Measurements from ENCODE around the gene FBXW8. TPM values are rescaled to one million over a fixed set of nuclear protein-coding genes. Genes with fewer than 3 reads are reported as not detected.

The FBXW8 gene
- total and polyA plus RNA-seq, 2 donors (not counting 3 experiments of a cell fraction or from before 2014, with no cell fraction given) = 15.4 TPM

DNA sequence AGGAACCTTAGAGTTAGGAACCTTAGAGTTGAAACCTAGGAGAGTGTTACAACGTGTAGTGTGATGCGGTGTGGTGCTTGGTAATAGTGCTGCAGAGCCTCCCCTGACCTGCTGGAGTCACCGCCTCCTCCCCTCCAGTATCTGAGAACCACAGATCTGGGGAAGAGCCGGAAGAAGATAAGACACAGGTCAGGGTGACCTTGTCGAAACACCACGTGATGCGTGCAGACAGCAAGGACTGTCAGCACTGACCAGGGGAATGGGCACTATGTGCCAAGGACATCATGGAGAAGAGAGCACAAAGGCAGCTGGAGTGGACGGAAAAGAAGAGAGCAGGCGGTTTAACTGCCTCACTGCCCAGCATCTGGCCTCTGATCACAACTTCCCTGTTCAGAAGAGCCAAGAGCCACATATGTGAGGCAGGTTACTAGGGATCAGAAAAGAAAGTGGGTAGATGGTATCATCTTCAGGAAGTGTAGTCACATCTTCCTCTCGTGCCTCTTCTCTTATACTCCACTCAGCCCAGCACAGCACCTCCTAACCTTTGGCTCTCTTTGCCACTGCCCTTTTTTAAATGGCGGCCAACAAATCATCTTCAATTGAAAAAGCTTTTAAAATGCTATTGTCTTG lies 94.8 kb downstream of the FBXW8 start:
- no peak for FAIRE-seq

More for the DNA sequence above, 94.8 kb downstream of the FBXW8 start:
- H3K4me2 ChIP-seq (ENCODE audit: insufficient read depth, low read length) = no peak overlapping the region
- H3K4me1 ChIP-seq (ENCODE audit: control insufficient read depth, extremely low read depth, insufficient read depth, low read length) = no peaks in the 10 kb centered on the region
- no peak overlapping the region for H3K4me3 ChIP-seq (replicated peaks in 1 of 3; ENCODE audit: insufficient read depth in 1 of 3, low read depth in 1 of 3, low read length in 3 of 3)
- CTCF ChIA-PET = no interaction called here
- H3K79me2 ChIP-seq (ENCODE audit: control insufficient read depth, insufficient read depth, low read length) = no peaks in the 10 kb centered on the region
- BruUV-seq (replicated peaks) = no TSS peak
- no peak overlapping the region for H3K9ac ChIP-seq (replicated peaks; ENCODE audit: extremely low read depth, insufficient read depth, low read length)
- H3K9me3 ChIP-seq (replicated peaks; ENCODE audit: control insufficient read depth, insufficient read depth, low read length) = no peaks in the 10 kb centered on the region
- no peak for DNase-seq (ENCODE audit: low read depth, low spot score)
- peaks cover 9 to 15% of the 10 kb centered on the region in 2 experiments for H3K36me3 ChIP-seq (ENCODE audit: control insufficient read depth in 2 of 2, extremely low read depth in 1 of 2, insufficient read depth in 2 of 2, low read length in 2 of 2)
- intact Hi-C loops (cut with micrococcal nuclease) = no loop called here
- no peaks in the 10 kb centered on the region for H4K20me1 ChIP-seq (replicated peaks; ENCODE audit: control insufficient read depth, extremely low read depth, insufficient read depth, low read length)
- TF ChIP-seq POLR2A (IDR thresholded peaks at IDR 0.05; ENCODE audit: low read depth, low read length) (no peak), JUN (IDR thresholded peaks at IDR 0.05; ENCODE audit: borderline replicate concordance, insufficient read depth, insufficient read length, low read depth) (no peak), MYC (IDR thresholded peaks at IDR 0.05; ENCODE audit: low read depth, low read length) (no peak), GATA2 (IDR thresholded peaks at IDR 0.05; ENCODE audit: insufficient read depth, insufficient read length, low read depth, low read length) (no peak), FOS (IDR thresholded peaks at IDR 0.05; ENCODE audit: borderline replicate concordance, insufficient read depth, low read length) (no peak), POLR2AphosphoS5 (IDR thresholded peaks at IDR 0.05; ENCODE audit: insufficient read depth, low read depth, low read length) (no peak), EZH2 (IDR thresholded peaks at IDR 0.05; ENCODE audit: borderline replicate concordance, low read depth, low read length, severe bottlenecking) (no peak), MAX (IDR thresholded peaks at IDR 0.05; ENCODE audit: insufficient read depth, insufficient read length) (no peak)
- TF ChIP-seq, protein P1, sequence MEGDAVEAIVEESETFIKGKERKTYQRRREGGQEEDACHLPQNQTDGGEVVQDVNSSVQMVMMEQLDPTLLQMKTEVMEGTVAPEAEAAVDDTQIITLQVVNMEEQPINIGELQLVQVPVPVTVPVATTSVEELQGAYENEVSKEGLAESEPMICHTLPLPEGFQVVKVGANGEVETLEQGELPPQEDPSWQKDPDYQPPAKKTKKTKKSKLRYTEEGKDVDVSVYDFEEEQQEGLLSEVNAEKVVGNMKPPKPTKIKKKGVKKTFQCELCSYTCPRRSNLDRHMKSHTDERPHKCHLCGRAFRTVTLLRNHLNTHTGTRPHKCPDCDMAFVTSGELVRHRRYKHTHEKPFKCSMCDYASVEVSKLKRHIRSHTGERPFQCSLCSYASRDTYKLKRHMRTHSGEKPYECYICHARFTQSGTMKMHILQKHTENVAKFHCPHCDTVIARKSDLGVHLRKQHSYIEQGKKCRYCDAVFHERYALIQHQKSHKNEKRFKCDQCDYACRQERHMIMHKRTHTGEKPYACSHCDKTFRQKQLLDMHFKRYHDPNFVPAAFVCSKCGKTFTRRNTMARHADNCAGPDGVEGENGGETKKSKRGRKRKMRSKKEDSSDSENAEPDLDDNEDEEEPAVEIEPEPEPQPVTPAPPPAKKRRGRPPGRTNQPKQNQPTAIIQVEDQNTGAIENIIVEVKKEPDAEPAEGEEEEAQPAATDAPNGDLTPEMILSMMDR (IDR thresholded peaks at IDR 0.05; ENCODE audit: extremely low read depth in 1 of 2, insufficient read depth in 1 of 2, low read depth in 1 of 2, low read length in 2 of 2) = no peak
- no peaks in the 10 kb centered on the region for H3K9me1 ChIP-seq (replicated peaks; ENCODE audit: control insufficient read depth, extremely low read depth, insufficient read depth, low read length)
- H3K27me3 ChIP-seq (ENCODE audit: control insufficient read depth in 2 of 2, insufficient read depth in 2 of 2, low read length in 2 of 2) = no peaks in the 10 kb centered on the region
- POLR2A ChIA-PET = no interaction called here
- dilution Hi-C loops (cut with MboI; ENCODE audit: extremely low pct_ligation_motif_present, low sequenced_read_pairs) = no loop called here
- H3K27ac ChIP-seq (ENCODE audit: insufficient read depth, low read depth, low read length) = no peak overlapping the region
- H2AFZ ChIP-seq (ENCODE audit: low read depth, low read length) = no peak overlapping the region

Data from endothelial cell of umbilical vein (primary cell).